AG08396 (cell line): Measurements from ENCODE around the gene VRK1.
"Not testable (repeated sequence)": the region's sequence is repeated elsewhere in the genome, so short reads cannot be mapped to it uniquely, and the experiment has no call there.

Source experiments
- DNase-seq: peaks from one replicate; pipeline ENCODE4 v3.0.0; 2012; ENCODE audit warnings: low spot score, mixed read lengths

VRK1 gene

DNA sequence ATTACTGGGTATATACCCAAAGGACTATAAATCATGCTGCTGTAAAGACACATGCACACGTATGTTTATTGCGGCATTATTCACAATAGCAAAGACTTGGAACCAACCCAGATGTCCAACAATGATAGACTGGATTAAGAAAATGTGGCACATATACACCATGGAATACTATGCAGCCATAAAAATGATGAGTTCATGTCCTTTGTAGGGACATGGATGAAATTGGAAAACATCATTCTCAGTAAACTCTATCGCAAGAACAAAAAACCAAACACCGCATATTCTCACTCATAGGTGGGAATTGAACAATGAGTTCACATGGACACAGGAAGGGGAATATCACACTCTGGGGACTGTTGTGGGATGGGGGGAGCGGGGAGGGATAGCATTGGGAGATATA is 86.8 kb downstream of the VRK1 start:
- DNase-seq: not testable (repeated sequence)

GRCh38 chr14:96888158-96888557 is 91.0 kb downstream of the VRK1 start:
- no peak for DNase-seq

- no peak for DNase-seq
Observed at GRCh38 chr14:96888593-96888992, 91.4 kb downstream of the VRK1 start.

DNA sequence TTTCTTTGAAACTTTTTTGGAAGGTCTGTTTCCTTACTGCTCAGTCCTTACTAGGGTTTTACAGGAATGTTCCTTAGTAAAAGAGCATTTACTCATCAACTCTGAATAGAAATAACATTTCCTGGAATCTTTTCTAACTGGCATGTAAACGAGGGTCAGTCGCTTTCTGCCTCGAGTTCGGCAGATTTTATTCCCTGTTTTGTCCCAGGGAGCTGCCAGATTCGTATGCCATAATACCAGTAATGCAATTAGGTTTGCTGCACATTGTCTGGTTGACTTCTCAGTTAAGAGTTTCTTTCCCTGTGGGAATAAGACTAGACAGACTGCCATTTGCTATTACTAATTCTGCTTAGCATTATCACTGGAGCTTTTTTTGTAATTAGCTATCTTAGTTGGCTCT is 91.9 kb downstream of the VRK1 start:
- no peak for DNase-seq

DNA sequence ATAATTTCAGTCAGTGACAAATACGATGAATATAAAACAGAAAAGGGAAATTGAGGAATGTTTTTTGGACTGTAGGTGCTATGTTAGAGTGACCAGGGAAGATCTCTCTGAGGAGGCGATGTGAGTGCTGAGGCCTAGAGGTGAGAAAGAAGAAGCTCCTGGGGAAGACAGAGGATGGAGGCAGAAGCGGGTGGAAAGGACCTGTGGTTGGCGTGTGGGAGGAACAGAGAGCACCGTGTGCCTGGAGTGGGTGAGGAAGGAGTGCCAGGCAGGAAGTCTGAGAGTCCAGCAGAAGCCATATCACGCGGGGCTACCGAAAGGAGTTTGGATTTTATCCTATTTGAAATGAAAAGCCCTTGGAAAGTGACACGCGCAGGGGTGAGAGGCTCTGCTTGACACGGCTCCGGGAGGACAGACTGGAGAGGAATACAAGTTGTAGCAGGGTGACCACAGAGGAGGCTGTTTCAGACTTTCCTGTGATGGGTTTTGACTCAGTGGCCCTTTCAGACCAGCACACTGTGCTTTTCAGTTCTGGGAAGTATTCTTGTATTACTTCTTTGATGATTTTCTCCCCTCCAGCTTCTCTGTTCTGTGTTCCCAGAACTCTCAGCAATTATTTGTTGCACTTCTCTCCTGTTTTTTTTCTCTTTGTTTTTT is 96.9 kb downstream of the VRK1 start:
- no peak for DNase-seq

DNA sequence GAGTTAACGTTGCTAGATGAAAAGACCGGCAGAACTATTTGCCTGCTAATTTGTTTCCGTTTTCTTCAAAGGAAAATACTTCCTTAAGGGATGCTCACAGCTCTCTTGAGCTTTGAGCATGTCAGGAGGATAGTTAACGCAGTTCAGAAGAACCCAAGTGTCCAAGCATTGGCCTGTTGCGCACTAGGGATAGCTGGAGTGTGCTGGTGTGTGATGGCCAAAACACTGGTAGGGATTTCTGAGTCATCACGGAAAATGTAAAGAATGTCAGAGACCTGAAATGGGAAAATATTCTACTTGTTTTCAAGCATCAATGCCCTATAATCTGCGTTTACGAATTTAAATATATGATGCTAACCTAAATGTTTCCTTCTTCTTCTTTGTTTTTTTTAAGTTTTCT is 97.8 kb downstream of the VRK1 start:
- no peak for DNase-seq

DNA sequence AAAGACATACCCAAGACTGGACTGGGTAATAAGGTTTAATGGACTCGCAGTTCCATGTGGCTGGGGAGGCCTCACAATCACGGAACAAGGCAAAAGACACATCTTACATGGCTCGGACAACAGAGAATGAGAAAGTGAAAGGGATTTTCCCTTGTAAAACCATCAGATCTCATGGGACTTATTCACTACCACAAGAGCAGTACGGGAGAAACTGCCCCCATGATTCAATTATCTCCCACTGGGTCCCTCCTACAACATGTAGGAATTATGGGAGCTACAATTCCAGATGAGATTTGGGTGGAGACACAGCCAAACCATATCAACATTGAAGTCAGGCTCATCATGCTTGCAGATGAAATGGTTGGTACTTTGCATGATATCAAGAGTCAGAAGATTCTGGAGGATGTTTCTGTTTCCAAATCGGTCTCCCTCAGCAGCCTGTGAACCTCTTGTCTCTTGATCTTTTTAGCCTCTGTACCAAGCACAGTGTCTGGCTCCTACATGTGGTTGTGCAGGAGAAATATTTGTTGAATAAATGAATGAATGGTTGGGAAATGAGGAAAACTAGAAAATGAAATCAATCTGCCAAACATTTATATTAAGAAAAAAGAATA is 98.6 kb downstream of the VRK1 start:
- no peak for DNase-seq

- DNase-seq: no peak
Observed at GRCh38 chr14:96897184-96897583, 100.0 kb downstream of the VRK1 start.

DNA sequence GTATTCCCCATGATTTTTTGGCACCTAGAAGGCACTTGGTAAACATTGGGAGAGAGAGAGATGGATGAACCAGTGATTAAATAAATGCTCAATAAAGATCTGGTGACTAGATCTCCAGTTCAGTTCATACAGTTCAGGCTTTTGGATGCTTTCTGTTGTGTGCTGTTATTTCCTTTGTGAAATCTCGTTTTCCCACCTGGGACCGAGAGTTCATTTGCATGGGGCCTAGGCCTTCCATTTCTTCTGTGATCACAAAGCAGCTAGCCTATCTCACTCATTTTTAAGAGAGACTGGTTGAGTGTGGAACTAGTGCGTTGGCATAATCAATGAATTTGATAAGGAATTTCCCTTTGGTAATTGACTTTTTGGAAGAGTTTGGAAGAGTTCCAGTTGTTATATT is 104.0 kb downstream of the VRK1 start:
- DNase-seq: no peak

- no peak for DNase-seq
Observed at GRCh38 chr14:96902004-96902403, 104.8 kb downstream of the VRK1 start.

DNA sequence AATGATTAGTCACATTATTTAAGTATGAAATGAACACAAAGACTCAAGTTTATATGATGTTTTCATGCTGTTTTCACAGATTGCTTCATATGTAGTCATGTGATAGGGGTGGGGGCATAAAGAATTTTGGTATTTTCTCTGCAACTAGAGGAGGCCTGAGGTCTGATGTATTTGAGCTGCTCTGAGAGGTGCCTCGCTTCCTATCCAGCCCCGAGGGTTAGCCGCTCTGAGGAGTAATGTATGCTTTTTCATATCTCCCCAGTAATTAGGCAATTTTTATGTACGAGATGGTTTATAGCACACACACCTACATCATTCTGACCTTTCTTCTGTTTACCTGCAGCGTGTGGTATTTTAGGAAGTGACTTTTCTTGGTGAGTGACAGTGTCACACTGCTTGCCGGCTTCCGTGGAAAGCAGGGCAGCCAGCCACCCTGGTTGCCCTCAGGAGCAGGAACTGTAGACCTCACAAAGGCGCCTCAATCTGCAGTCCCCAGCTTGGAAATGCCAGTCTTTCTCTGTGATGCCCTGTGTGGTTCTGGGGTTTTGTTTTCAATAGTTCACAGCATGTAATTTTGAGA is 106.4 kb downstream of the VRK1 start:
- DNase-seq: no peak

DNA sequence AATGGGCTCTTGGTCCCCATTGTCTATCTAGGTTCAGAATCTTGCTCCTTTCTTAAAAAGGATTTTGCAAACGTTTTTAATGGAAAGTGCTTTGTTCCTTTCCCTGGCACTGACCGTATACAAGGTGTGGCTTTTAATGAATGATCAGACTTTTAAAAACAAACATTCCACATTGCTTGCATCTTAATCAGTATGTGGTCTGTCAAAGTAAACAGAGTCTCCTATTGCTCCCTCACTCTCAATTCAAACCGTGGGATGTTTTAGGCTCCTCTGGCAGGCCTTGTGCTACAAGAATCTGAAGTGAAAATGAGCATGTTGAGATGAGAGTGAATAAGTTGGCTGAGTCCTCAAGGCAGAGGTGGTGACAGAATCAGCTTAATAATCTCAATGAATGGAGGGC is 107.0 kb downstream of the VRK1 start:
- DNase-seq: no peak

- no peak for DNase-seq
Observed at GRCh38 chr14:96905065-96905464, 107.9 kb downstream of the VRK1 start.

DNA sequence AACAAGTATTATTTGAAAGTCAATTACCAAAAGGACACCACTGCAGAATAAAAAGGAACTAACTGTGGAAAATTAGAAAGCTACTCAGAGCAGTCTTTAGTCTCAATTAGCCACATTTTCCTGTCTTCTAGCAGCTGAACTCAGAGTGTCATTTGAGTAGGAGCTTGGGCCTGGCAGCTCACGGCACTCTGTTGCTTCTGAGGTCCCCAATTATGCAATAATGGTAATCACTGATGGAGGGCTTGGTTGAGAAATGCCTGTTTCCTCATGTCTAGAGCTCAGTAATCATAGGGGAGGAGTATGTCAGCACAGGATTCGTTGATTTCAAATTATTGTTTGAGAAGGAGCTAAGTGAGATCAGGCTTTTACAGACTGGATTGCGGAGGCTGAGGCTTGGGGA is 108.6 kb downstream of the VRK1 start:
- no peak for DNase-seq

DNA sequence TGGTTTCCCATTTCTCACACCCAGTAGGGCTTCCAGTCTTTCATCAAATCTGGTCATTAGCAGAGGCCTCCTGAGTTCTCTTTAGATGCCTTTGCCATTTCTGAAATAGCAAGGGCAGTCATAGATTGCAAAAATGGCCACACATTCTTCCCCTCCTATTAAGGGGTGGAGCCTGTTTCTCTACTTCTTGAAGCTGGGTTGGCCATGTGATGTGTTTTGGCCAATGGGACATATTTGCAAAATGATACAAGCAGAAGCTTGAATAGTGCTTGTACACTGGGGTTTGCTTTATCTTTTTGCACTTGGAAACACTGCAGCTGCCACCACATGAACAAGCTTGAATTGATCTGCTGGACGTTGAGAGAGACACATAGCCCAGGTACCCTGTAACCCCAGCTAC is 109.3 kb downstream of the VRK1 start:
- no peak for DNase-seq

GRCh38 chr14:96909841-96910364 is 112.7 kb downstream of the VRK1 start:
- no peak for DNase-seq

DNA sequence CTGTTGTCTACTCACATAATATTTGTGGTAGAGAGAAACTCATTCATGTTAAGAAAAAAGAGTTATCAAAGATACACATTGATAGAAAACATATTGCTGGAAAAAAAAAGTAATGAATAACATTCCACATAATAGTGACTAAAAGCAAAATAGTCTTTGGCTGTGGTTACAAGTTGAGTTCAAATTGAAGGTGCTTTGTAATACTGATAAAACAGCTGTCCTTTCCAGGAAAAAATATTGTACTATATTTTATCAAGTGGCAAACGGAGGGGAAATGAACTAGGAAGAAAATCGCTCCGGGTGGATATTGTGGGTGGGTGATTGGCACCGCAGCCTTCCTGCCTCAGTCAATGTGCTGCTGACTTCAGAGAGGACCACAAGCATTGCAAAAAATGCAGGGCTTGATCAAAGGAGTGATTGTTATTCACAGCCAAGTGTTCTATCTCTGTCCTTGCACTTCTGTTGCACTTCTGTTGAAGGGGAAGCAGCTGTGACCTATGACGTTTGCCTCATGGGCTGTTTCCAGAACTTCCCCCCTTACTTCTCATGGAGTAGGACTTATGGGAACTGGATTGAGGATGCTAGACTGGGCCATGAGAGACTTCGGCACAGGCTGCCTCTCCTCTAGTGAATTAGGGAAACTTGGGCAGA is 114.4 kb downstream of the VRK1 start:
- DNase-seq: no peak

DNA sequence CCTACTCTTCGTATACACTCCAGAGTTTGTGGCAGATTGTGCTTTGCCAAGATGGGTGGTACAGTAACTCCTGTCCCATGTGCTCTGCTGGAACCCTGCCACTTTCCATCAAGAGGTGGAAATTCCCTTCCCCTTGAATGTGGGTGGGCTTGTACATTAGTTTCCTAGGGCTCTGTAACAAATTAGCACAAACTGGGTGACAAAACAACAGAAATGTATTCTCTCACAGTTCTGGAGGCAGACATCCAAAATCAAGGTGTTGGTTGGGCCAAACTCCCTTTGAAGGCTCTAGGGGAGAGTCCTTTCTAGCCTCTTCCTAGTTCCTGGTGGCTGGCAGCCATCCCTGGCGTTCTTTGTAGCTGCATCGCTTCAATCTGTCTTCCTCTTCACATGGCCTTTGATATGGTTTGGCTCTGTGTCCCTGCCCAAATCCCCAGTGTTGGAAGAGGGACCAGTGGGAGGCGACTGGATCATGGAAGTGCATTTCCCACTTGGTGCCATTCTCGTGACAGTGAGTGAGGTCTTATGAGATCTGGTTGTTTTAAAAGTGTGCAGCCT is 117.5 kb downstream of the VRK1 start:
- DNase-seq: no peak

DNA sequence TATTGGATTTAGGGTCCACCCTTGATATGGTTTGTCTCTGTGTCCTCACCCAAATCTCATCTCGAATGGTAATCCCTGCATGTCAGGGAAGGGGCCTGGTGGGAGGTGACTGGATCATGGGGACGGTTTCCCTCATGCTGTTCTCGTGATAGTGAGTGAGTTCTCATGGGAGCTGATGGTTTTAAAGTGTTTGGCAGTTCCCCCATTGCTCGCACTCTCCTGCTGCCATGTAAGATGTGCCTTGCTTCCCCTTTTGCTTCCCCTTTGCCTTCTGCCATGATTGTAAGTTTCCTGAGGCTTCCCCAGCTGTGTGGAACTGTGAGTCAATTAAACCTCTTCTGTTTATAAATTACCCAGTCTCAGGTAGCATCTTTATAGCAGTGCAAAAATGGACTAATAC is 118.3 kb downstream of the VRK1 start:
- DNase-seq: no peak

DNA sequence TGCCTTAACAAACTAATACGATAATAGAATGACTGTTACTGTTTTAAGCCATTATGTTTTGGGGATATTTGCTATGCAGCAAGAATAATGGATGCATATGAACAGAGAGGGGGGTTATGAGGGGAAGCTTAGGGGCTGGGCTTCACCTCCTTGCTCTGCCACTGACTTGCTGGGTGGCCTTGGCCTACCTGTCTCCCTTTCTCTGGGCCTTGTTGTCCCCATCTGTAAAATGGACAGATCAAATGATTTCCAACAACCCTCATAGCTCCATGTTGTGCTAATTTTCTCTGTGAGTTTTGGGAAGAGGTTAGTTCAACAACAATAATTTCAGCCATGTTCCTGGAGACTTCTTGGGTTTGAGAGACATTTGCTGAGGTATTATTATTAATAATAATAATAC is 119.6 kb downstream of the VRK1 start:
- DNase-seq: no peak

- DNase-seq: no peak
Observed at GRCh38 chr14:96917442-96917963, 120.3 kb downstream of the VRK1 start.

DNA sequence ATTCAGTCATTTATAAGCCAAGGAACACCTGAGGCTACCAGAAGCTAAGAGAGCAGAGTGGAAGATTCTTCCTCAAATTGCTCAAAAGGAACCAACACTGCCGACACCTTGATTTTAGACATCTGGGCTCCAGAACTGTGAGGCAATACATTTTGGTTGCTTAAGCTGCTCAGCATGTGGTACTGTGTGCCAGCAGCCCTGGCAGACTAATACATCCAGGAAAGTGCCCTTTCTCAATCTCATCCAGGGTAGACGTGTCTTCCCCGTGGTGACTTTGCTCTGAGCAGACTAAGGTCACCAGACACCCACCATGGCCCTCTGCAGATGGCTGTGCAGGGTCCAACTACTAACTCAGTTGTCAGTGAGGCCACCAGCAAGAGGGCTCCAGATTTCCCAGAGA is 122.8 kb downstream of the VRK1 start:
- no peak for DNase-seq

DNA sequence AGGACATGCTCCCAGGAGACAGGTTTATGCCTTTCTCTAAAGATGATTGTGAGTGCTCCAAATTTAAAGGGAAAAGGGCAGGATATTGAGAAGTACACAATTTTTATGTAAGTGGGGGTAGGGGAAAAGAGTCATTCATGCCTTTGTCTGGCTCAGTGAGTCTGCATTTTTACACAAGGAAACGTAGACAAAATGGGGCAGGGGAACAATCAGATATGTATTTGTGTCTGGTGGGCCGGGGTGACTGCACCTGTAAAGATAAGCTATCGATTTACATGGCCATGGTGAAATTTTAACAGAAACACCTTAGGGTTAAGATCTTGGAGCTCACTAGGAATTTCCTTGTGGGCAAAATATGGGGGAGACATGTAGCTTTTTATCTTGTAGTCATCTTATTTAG is 123.6 kb downstream of the VRK1 start:
- DNase-seq: no peak
